CD4-positive, CD25-positive, alpha-beta regulatory T cell (primary cell): ENCODE data around the gene KRTAP4-6. TPM values are rescaled to one million over a fixed set of nuclear protein-coding genes. Genes with fewer than 3 reads are reported as not detected.
A peak's percentile ranks its signal among the peaks of the same experiment; 100 is the strongest.
"Not testable (repeated sequence)": the region's sequence is repeated elsewhere in the genome, so short reads cannot be mapped to it uniquely, and the experiment has no call there.

Source experiments
- ATAC-seq, 2 donors: fragments of 150-1000 bp; cut with Tn5 transposase; one replicate each; pipeline ENCODE4 v1.10.0; 2021; ENCODE audit warnings: low read depth in 2 of 2, moderate number of reproducible peaks in 2 of 2, moderate library complexity in 1 of 2
- DNase-seq, 3 donors: peaks; one replicate each; pipeline versions ENCODE4 v3.0.0 to v3.0.0-alpha.2; 2012 to 2022; ENCODE audit warnings: mixed read lengths in 1 of 3
- H3K27ac ChIP-seq: one replicate; pipeline ENCODE4 v1.7.0; 2013; ENCODE audit warnings: mild to moderate bottlenecking, low read length; ENCODE audit not compliant: insufficient read depth, poor library complexity, severe bottlenecking
- H3K27me3 ChIP-seq: one replicate; pipeline ENCODE4 v1.7.0; 2013; ENCODE audit warnings: low read length; ENCODE audit not compliant: control insufficient read depth, insufficient read depth
- H3K36me3 ChIP-seq: one replicate; pipeline ENCODE4 v1.7.0; 2013; ENCODE audit warnings: mild to moderate bottlenecking, low read length, moderate library complexity; ENCODE audit not compliant: control insufficient read depth, insufficient read depth
- H3K4me1 ChIP-seq: 2 replicates; pipeline ENCODE4 v1.7.0; 2013; ENCODE audit warnings: mild to moderate bottlenecking, low read length; ENCODE audit not compliant: insufficient read depth, control insufficient read depth, poor library complexity, severe bottlenecking
- H3K4me3 ChIP-seq: one replicate; pipeline ENCODE4 v1.7.0; 2013; ENCODE audit warnings: low read depth, mild to moderate bottlenecking, low read length, moderate library complexity
- H3K9me3 ChIP-seq, 2 experiments: 1 replicate in 1 of 2; 2 replicates in 1 of 2; pipeline ENCODE4 v1.7.0; 2013; ENCODE audit warnings: low read length in 2 of 2, mild to moderate bottlenecking in 1 of 2, moderate library complexity in 1 of 2; ENCODE audit not compliant: control insufficient read depth in 2 of 2
- H3K27ac Mint-ChIP-seq, 3 donors: one replicate each; pipeline ENCODE4 v1.8.0; 2020 to 2022; ENCODE audit warnings: mild to moderate bottlenecking in 3 of 3, mixed read lengths in 3 of 3, moderate library complexity in 2 of 3
- H3K27me3 Mint-ChIP-seq: one replicate; pipeline ENCODE4 v1.8.0; 2022; ENCODE audit warnings: mild to moderate bottlenecking, mixed read lengths
- H3K36me3 Mint-ChIP-seq: one replicate; pipeline ENCODE4 v1.8.0; 2020; ENCODE audit warnings: mixed read lengths
- H3K4me1 Mint-ChIP-seq, 4 donors: one replicate each; pipeline ENCODE4 v1.8.0; 2020 to 2022; ENCODE audit warnings: mixed read lengths in 4 of 4, mild to moderate bottlenecking in 1 of 4
- H3K4me3 Mint-ChIP-seq, 4 donors: one replicate each; pipeline ENCODE4 v1.8.0; 2020 to 2022; ENCODE audit warnings: mild to moderate bottlenecking in 4 of 4, mixed read lengths in 4 of 4, moderate library complexity in 3 of 4
- H3K9me3 Mint-ChIP-seq, 7 donors: one replicate each; pipeline ENCODE4 v1.8.0; 2020 to 2022; ENCODE audit warnings: mixed read lengths in 7 of 7, mild to moderate bottlenecking in 3 of 7, moderate library complexity in 2 of 7
- polyA plus RNA-seq, 4 donors: library from polyadenylated mRNA; unstranded; fragments of 300-500 nt; fragmentation: Illumina TruSeq; gene quantifications; one replicate each; pipeline ENCODE4 v1.2.3, GENCODE V29; 2021
- total RNA-seq: library from RNA; stranded (reverse); gene quantifications from one replicate; pipeline ENCODE4 v1.2.3, GENCODE V29; 2022

Gene KRTAP4-6
- total and polyA plus RNA-seq, 5 donors from 2014 or later: not detected

DNA sequence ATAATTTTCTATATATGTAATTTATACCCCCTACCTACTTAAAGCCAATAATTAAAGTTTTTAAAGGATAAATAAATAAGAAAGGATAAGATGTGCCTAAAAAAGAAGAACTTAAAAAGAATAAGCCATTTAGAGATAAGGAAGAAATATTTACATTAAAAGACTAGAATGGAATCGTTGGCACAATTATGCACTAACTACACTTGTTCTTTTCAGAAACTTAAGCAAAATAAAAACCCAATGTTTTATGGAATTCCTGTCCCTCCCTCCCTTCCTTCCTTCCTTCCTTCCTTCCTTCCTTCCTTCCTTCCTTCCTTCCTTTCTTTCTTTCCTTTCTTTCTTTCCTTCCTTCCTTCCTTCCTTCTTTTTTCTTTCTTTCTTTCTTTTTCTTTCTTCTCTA is 4.5 kb upstream of the KRTAP4-6 start:
- Histone ChIP-seq H3K27ac (no peak overlapping the region), H3K4me3 (no peak overlapping the region), H3K4me1 (no peaks in the 10 kb centered on the region), H3K36me3 (no peaks in the 10 kb centered on the region), H3K27me3 (peaks cover 4% of the 10 kb centered on the region), H3K9me3 (peaks cover 9 to 12% of the 10 kb centered on the region in 2 experiments)
- ATAC-seq (no peak), DNase-seq (no peak)
- Mint-ChIP-seq H3K4me3 (no peak overlapping the region), H3K4me1 (peaks cover 0 to 2% (median 0%) of the 10 kb centered on the region in 4 donors), H3K9me3 (peaks cover 3 to 26% (median 12%) of the 10 kb centered on the region in 7 donors), H3K27me3 (peaks cover 11% of the 10 kb centered on the region), H3K36me3 (no peaks in the 10 kb centered on the region), H3K27ac (peak overlapping the region in 1 of 3 donors; percentile 43)

GRCh38 chr17:41141361-41141760 is 1.0 kb upstream of the KRTAP4-6 start:
- peaks cover 3% of the 10 kb centered on the region for H3K36me3 Mint-ChIP-seq
- H3K4me1 Mint-ChIP-seq: no peaks in the 10 kb centered on the region
- H3K4me3 Mint-ChIP-seq: no peak overlapping the region
- no peak overlapping the region for H3K4me3 ChIP-seq
- H3K27ac Mint-ChIP-seq: no peak overlapping the region
- H3K27me3 Mint-ChIP-seq: peaks cover 11% of the 10 kb centered on the region
- H3K27ac ChIP-seq: no peak overlapping the region
- no peak for DNase-seq
- no peaks in the 10 kb centered on the region for H3K4me1 ChIP-seq
- peaks cover 9 to 12% of the 10 kb centered on the region in 2 experiments for H3K9me3 ChIP-seq
- ATAC-seq: no peak
- peaks cover 3% of the 10 kb centered on the region for H3K27me3 ChIP-seq
- no peaks in the 10 kb centered on the region for H3K36me3 ChIP-seq
- H3K9me3 Mint-ChIP-seq: peaks cover 6 to 26% (median 14%) of the 10 kb centered on the region in 7 donors

DNA sequence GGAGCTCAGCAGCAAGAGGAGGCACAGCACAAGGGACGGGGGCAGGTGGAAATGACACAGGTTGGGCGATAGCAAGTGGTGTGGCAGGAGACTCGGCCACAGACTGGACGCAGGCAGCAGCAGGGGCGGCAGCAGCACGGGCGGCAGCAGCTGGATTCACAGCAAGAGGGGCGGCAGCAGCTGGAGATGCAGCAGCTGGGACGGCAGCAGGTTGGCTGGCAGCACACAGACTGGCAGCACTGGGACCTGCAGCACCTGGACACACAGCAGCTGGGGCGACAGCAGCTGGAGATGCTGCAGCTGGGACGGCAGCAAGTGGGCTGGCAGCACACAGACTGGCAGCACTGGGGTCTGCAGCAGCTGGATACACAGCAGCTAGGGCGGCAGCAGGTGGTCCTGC is 479 bp downstream of the KRTAP4-6 start:
- not testable (repeated sequence) for H3K4me3 Mint-ChIP-seq, H3K4me1 Mint-ChIP-seq, H3K27ac Mint-ChIP-seq, H3K27me3 ChIP-seq, H3K4me1 ChIP-seq, DNase-seq, H3K36me3 Mint-ChIP-seq, H3K27ac ChIP-seq, ATAC-seq, H3K4me3 ChIP-seq, H3K36me3 ChIP-seq
- peaks cover 9 to 12% of the 10 kb centered on the region in 2 experiments for H3K9me3 ChIP-seq
- peaks cover 6 to 26% (median 14%) of the 10 kb centered on the region in 7 donors for H3K9me3 Mint-ChIP-seq
- H3K27me3 Mint-ChIP-seq: peaks cover 10% of the 10 kb centered on the region

DNA sequence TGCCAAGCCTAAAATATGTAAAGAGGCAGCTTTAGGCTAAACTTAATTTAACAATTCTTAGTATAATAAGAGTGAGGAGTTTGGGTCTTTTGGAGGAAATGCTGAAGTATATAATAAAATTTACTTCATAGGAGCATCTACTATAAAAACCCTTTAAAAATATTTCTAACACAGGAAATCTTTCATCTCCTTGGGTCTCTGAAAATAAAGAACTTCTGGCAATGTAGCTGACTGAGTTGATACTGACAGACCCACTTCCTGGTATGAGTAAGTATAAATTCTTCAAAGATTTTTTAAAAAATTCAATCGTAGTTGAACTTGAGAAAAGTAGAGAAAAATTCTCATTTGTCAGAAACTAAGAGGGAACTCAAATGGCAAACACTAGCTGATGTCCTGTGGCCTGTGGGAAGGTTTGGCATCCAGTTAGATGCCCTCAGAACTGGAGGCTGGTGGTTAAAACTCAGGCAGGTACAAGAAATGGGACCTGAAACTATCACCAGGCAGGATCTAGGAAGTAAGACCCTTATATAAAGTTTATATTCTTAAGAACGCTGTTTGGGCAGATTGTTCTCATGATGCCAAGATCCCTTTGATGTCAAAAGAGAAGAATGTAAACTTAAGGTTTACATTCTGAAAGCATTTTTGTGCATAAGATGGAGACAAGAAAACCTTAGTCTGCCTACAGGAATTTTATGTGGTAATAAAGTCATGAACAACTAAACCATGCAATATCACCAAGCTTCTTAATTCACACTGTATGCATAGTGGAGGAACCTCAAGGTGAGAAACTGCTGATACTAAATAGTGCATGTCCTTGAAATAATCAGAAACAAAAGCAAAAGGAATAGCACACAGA is 6.2 kb downstream of the KRTAP4-6 start:
- DNase-seq: peak in 1 of 3 donors; percentile 23
- H3K4me3 ChIP-seq: no peak overlapping the region

GRCh38 chr17:41131979-41132378 is 8.4 kb downstream of the KRTAP4-6 start:
- DNase-seq: no peak
- Histone ChIP-seq H3K9me3 (no peaks in the 10 kb centered on the region), H3K36me3 (no peaks in the 10 kb centered on the region), H3K27ac (no peak overlapping the region), H3K4me1 (peaks cover 3% of the 10 kb centered on the region), H3K27me3 (peaks cover 2% of the 10 kb centered on the region), H3K4me3 (no peak overlapping the region)
- H3K27ac Mint-ChIP-seq: peak overlapping the region in 1 of 3 donors; percentile 32
- peaks cover 0 to 5% (median 0%) of the 10 kb centered on the region in 7 donors for H3K9me3 Mint-ChIP-seq
- no peak for ATAC-seq
- H3K4me3 Mint-ChIP-seq: no peak overlapping the region
- H3K27me3 Mint-ChIP-seq: peaks cover 25% of the 10 kb centered on the region
- H3K4me1 Mint-ChIP-seq: peaks cover 0 to 42% (median 6%) of the 10 kb centered on the region in 4 donors
- H3K36me3 Mint-ChIP-seq: no peaks in the 10 kb centered on the region

More for the DNA sequence above, 6.2 kb downstream of the KRTAP4-6 start:
- Histone ChIP-seq H3K27ac (no peak overlapping the region), H3K27me3 (peaks cover 2% of the 10 kb centered on the region), H3K4me1 (peaks cover 3% of the 10 kb centered on the region), H3K9me3 (no peaks in the 10 kb centered on the region), H3K36me3 (no peaks in the 10 kb centered on the region)
- Mint-ChIP-seq H3K4me3 (peak overlapping the region in 2 of 4 donors; percentile 71 to 76), H3K4me1 (peaks cover 0 to 40% (median 6%) of the 10 kb centered on the region in 4 donors), H3K9me3 (peaks cover 0 to 5% (median 0%) of the 10 kb centered on the region in 7 donors), H3K27me3 (peaks cover 25% of the 10 kb centered on the region), H3K36me3 (no peaks in the 10 kb centered on the region), H3K27ac (peak overlapping the region; percentile 2 to 93 (median 87))
- no peak for ATAC-seq

GRCh38 chr17:41127371-41127770 is 13.0 kb downstream of the KRTAP4-6 start:
- no peak for DNase-seq

DNA sequence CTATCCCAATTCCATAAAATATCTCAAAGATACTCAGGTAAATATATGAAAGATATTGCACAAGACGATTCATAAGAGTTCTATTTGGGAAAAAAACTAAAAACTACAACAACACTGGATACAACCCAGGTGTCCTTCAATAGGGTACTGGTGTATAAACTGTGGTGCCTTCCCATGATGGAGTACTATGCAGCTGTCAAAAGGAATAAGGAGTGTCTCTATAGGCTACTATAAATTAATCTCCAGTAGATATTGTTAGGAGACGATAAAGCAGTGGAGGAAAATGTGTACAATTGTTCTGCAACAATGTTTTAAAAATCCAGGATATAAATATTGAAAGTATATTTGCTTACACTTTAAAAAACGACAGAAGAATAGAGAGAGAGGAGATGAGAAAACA is 13.9 kb downstream of the KRTAP4-6 start:
- H3K36me3 ChIP-seq: no peaks in the 10 kb centered on the region
- Mint-ChIP-seq H3K36me3 (no peaks in the 10 kb centered on the region), H3K9me3 (no peaks in the 10 kb centered on the region), H3K27ac (peak overlapping the region in 2 of 3 donors; percentile 17 to 23), H3K4me1 (peaks cover 0 to 46% (median 8%) of the 10 kb centered on the region in 4 donors), H3K4me3 (no peak overlapping the region), H3K27me3 (peaks cover 33% of the 10 kb centered on the region)
- no peak overlapping the region for H3K27ac ChIP-seq
- no peaks in the 10 kb centered on the region for H3K4me1 ChIP-seq
- ATAC-seq: no peak
- H3K9me3 ChIP-seq: peaks cover 0 to 1% of the 10 kb centered on the region in 2 experiments
- H3K4me3 ChIP-seq: no peak overlapping the region
- no peak for DNase-seq
- peaks cover 6% of the 10 kb centered on the region for H3K27me3 ChIP-seq

More at GRCh38 chr17:41127371-41127770, 13.0 kb downstream of the KRTAP4-6 start:
- peaks cover 40% of the 10 kb centered on the region for H3K27me3 Mint-ChIP-seq
- Histone ChIP-seq H3K4me1 (no peaks in the 10 kb centered on the region), H3K27me3 (peaks cover 2% of the 10 kb centered on the region), H3K4me3 (no peak overlapping the region), H3K36me3 (no peaks in the 10 kb centered on the region), H3K9me3 (peaks cover 0 to 1% of the 10 kb centered on the region in 2 experiments), H3K27ac (no peak overlapping the region)
- no peaks in the 10 kb centered on the region for H3K36me3 Mint-ChIP-seq
- H3K4me3 Mint-ChIP-seq: no peak overlapping the region
- no peak overlapping the region for H3K27ac Mint-ChIP-seq
- no peak for ATAC-seq
- no peaks in the 10 kb centered on the region for H3K9me3 Mint-ChIP-seq
- peaks cover 0 to 55% (median 10%) of the 10 kb centered on the region in 4 donors for H3K4me1 Mint-ChIP-seq
